Stimulated activated naive CD8-positive, alpha-beta T cell treated with anti-CD3 and anti-CD28 coated beads, Interleukin-15, amount 100 ng/mL, for 72 hours (primary cell): ENCODE results near the gene PLD3.
A peak's percentile ranks its signal among the peaks of the same experiment; 100 is the strongest.
"Not testable (repeated sequence)": the region's sequence is repeated elsewhere in the genome, so short reads cannot be mapped to it uniquely, and the experiment has no call there.

Experiments used
- ATAC-seq: fragments of 150-1000 bp; cut with Tn5 transposase; 2 replicates; pipeline ENCODE4 v1.10.0; 2021; ENCODE audit warnings: mild to moderate bottlenecking, moderate library complexity
- DNase-seq, 2 donors: peaks; one replicate each; pipeline ENCODE4 v3.0.0; 2021 to 2022
- H3K27ac Mint-ChIP-seq, 2 donors: one replicate each; pipeline ENCODE4 v1.8.0; 2022; ENCODE audit warnings: mild to moderate bottlenecking in 2 of 2, mixed read lengths in 2 of 2, moderate library complexity in 2 of 2
- H3K27me3 Mint-ChIP-seq: one replicate; pipeline ENCODE4 v1.8.0; 2022; ENCODE audit warnings: mixed read lengths
- H3K4me1 Mint-ChIP-seq: one replicate; pipeline ENCODE4 v1.8.0; 2022; ENCODE audit warnings: mild to moderate bottlenecking, mixed read lengths
- H3K4me3 Mint-ChIP-seq, 2 donors: one replicate each; pipeline ENCODE4 v1.8.0; 2022; ENCODE audit warnings: mild to moderate bottlenecking in 2 of 2, mixed read lengths in 2 of 2, moderate library complexity in 1 of 2
- H3K9me3 Mint-ChIP-seq, 2 donors: one replicate each; pipeline ENCODE4 v1.8.0; 2022; ENCODE audit warnings: mixed read lengths in 2 of 2

PLD3 gene

GRCh38 chr19:40367577-40368434 lies 19.3 kb downstream of the PLD3 start:
- no peak overlapping the region for H3K27ac Mint-ChIP-seq
- no peak overlapping the region for H3K4me3 Mint-ChIP-seq
- no peaks in the 10 kb centered on the region for H3K9me3 Mint-ChIP-seq
- no peaks in the 10 kb centered on the region for H3K27me3 Mint-ChIP-seq
- peaks cover 21% of the 10 kb centered on the region for H3K4me1 Mint-ChIP-seq
- ATAC-seq: no peak
- DNase-seq: no peak

- Mint-ChIP-seq H3K27me3 (no peaks in the 10 kb centered on the region), H3K4me1 (peaks cover 13% of the 10 kb centered on the region), H3K9me3 (no peaks in the 10 kb centered on the region), H3K4me3 (no peak overlapping the region), H3K27ac (no peak overlapping the region)
- ATAC-seq (no peak), DNase-seq (no peak)
Observed at GRCh38 chr19:40369797-40370196, 21.3 kb downstream of the PLD3 start.

- peak overlapping the region in 1 of 2 donors; percentile 25 for H3K27ac Mint-ChIP-seq
- not testable (repeated sequence) for DNase-seq, H3K27me3 Mint-ChIP-seq, H3K4me1 Mint-ChIP-seq, H3K9me3 Mint-ChIP-seq, H3K4me3 Mint-ChIP-seq, ATAC-seq
Observed at GRCh38 chr19:40370253-40370652, 21.8 kb downstream of the PLD3 start.

GRCh38 chr19:40370997-40371801 lies 22.7 kb downstream of the PLD3 start:
- Mint-ChIP-seq H3K9me3 (no peaks in the 10 kb centered on the region), H3K4me1 (peaks cover 5% of the 10 kb centered on the region), H3K4me3 (no peak overlapping the region), H3K27ac (peak overlapping the region in 1 of 2 donors; percentile 66), H3K27me3 (no peaks in the 10 kb centered on the region)
- ATAC-seq: no peak
- DNase-seq: no peak

GRCh38 chr19:40371802-40372122 lies 23.3 kb downstream of the PLD3 start:
- Mint-ChIP-seq H3K27me3 (no peaks in the 10 kb centered on the region), H3K27ac (no peak overlapping the region), H3K4me3 (no peak overlapping the region), H3K9me3 (no peaks in the 10 kb centered on the region), H3K4me1 (peaks cover 5% of the 10 kb centered on the region)
- DNase-seq (no peak), ATAC-seq (no peak)

- Mint-ChIP-seq H3K4me3 (no peak overlapping the region), H3K27ac (no peak overlapping the region), H3K27me3 (no peaks in the 10 kb centered on the region), H3K9me3 (no peaks in the 10 kb centered on the region), H3K4me1 (peaks cover 5% of the 10 kb centered on the region)
- no peak for DNase-seq
- no peak for ATAC-seq
Observed at GRCh38 chr19:40374084-40374483, 25.6 kb downstream of the PLD3 start.

- DNase-seq (no peak), ATAC-seq (no peak)
- Mint-ChIP-seq H3K4me1 (peaks cover 5% of the 10 kb centered on the region), H3K4me3 (no peak overlapping the region), H3K27me3 (no peaks in the 10 kb centered on the region), H3K9me3 (no peaks in the 10 kb centered on the region), H3K27ac (peak overlapping the region; percentile 27 to 35)
Observed at GRCh38 chr19:40376286-40376862, 27.9 kb downstream of the PLD3 start.

GRCh38 chr19:40377876-40378385 lies 29.4 kb downstream of the PLD3 start:
- H3K27me3 Mint-ChIP-seq: no peaks in the 10 kb centered on the region

GRCh38 chr19:40378509-40378908 lies 30.0 kb downstream of the PLD3 start:
- no peak overlapping the region for H3K27ac Mint-ChIP-seq

More at GRCh38 chr19:40377876-40378385, 29.4 kb downstream of the PLD3 start:
- Mint-ChIP-seq H3K9me3 (no peaks in the 10 kb centered on the region), H3K4me3 (no peak overlapping the region), H3K27ac (no peak overlapping the region), H3K4me1 (peaks cover 3% of the 10 kb centered on the region)
- no peak for DNase-seq
- no peak for ATAC-seq

GRCh38 chr19:40379446-40380198 lies 31.1 kb downstream of the PLD3 start:
- H3K27ac Mint-ChIP-seq: no peak overlapping the region
- no peak for ATAC-seq

More at GRCh38 chr19:40378509-40378908, 30.0 kb downstream of the PLD3 start:
- Mint-ChIP-seq H3K27me3 (no peaks in the 10 kb centered on the region), H3K9me3 (no peaks in the 10 kb centered on the region), H3K4me3 (no peak overlapping the region), H3K4me1 (no peaks in the 10 kb centered on the region)
- ATAC-seq: no peak
- no peak for DNase-seq

GRCh38 chr19:40380199-40381037 lies 31.9 kb downstream of the PLD3 start:
- Mint-ChIP-seq H3K27ac (no peak overlapping the region), H3K4me1 (no peaks in the 10 kb centered on the region), H3K9me3 (no peaks in the 10 kb centered on the region), H3K27me3 (no peaks in the 10 kb centered on the region), H3K4me3 (no peak overlapping the region)
- ATAC-seq: no peak
- DNase-seq: no peak

More at GRCh38 chr19:40379446-40380198, 31.1 kb downstream of the PLD3 start:
- Mint-ChIP-seq H3K4me3 (no peak overlapping the region), H3K9me3 (no peaks in the 10 kb centered on the region), H3K4me1 (no peaks in the 10 kb centered on the region), H3K27me3 (no peaks in the 10 kb centered on the region)
- no peak for DNase-seq

GRCh38 chr19:40381321-40381720 lies 32.8 kb downstream of the PLD3 start:
- H3K4me3 Mint-ChIP-seq: no peak overlapping the region
- ATAC-seq (no peak), DNase-seq (no peak)
- H3K4me1 Mint-ChIP-seq: no peaks in the 10 kb centered on the region
- H3K27me3 Mint-ChIP-seq: no peaks in the 10 kb centered on the region
- no peaks in the 10 kb centered on the region for H3K9me3 Mint-ChIP-seq
- H3K27ac Mint-ChIP-seq: no peak overlapping the region

GRCh38 chr19:40383668-40384248 lies 35.3 kb downstream of the PLD3 start:
- peak overlapping the region in 1 of 2 donors; percentile 80 for H3K27ac Mint-ChIP-seq
- H3K27me3 Mint-ChIP-seq: no peaks in the 10 kb centered on the region
- no peaks in the 10 kb centered on the region for H3K9me3 Mint-ChIP-seq
- no peaks in the 10 kb centered on the region for H3K4me1 Mint-ChIP-seq
- ATAC-seq: no peak
- DNase-seq: no peak
- no peak overlapping the region for H3K4me3 Mint-ChIP-seq

GRCh38 chr19:40387155-40387554 lies 38.7 kb downstream of the PLD3 start:
- Mint-ChIP-seq H3K4me1 (no peaks in the 10 kb centered on the region), H3K27ac (peak overlapping the region in 1 of 2 donors; percentile 6), H3K4me3 (no peak overlapping the region), H3K9me3 (no peaks in the 10 kb centered on the region), H3K27me3 (no peaks in the 10 kb centered on the region)
- no peak for ATAC-seq
- DNase-seq: no peak
